Heart left ventricle (tissue), 16 donors: Measurements from ENCODE around the gene PAK2. TPM values are rescaled to one million over a fixed set of nuclear protein-coding genes. Genes with fewer than 3 reads are reported as not detected.

Experiments used
- ATAC-seq, 4 donors: fragments of 200-7000 bp; cut with Tn5 transposase; one replicate each; pipeline ENCODE4 v1.9.1; 2020 to 2022; ENCODE audit warnings: moderate library complexity in 4 of 4, mild to moderate bottlenecking in 3 of 4, moderate number of reproducible peaks in 1 of 4
- DNase-seq, 5 donors: peaks; one replicate each; pipeline ENCODE4 v3.0.0-alpha.2; 2020
- H3K27ac ChIP-seq, 12 donors: fragments of 200-600 bp; sonication (generic) in 4 of 12; one replicate each; pipeline versions ENCODE4 v1.5.0 to v1.8.0; 2016 to 2022; ENCODE audit warnings: mild to moderate bottlenecking in 2 of 12
- H3K27me3 ChIP-seq, 9 donors: fragments of 200-600 bp; sonication (generic) in 2 of 9; one replicate each; pipeline versions ENCODE4 v1.5.1 to v1.8.0; 2016 to 2022; ENCODE audit warnings: mild to moderate bottlenecking in 3 of 9
- H3K36me3 ChIP-seq, 9 donors: fragments of 200-600 bp; sonication (generic) in 2 of 9; one replicate each; pipeline versions ENCODE4 v1.5.0 to v1.8.0; 2018 to 2022; ENCODE audit warnings: mild to moderate bottlenecking in 2 of 9
- H3K4me1 ChIP-seq, 12 donors: fragments of 200-600 bp; sonication (generic) in 4 of 12; one replicate each; pipeline versions ENCODE4 v1.5.0 to v1.8.0; 2016 to 2022; ENCODE audit warnings: mild to moderate bottlenecking in 3 of 12
- H3K4me3 ChIP-seq, 12 donors: fragments of 200-600 bp; sonication (generic) in 4 of 12; one replicate each; pipeline versions ENCODE4 v1.5.0 to v1.8.0; 2017 to 2022; ENCODE audit warnings: mild to moderate bottlenecking in 9 of 12, moderate library complexity in 4 of 12
- H3K9me3 ChIP-seq, 12 donors: fragments of 200-600 bp; sonication (generic) in 4 of 12; one replicate each; pipeline versions ENCODE4 v1.5.0 to v1.8.0; 2016 to 2022; ENCODE audit warnings: mild to moderate bottlenecking in 1 of 12
- POLR2A ChIP-seq, 2 donors: fragments of 450-650 bp; IDR thresholded peaks; one replicate each; pipeline ENCODE4 v1.6.1; 2017; ENCODE audit warnings: antibody characterized with exemption in 2 of 2, mild to moderate bottlenecking in 2 of 2, moderate library complexity in 2 of 2
- WGBS, 4 donors: extraction: QIAGEN DNeasy Blood & Tissue Kit in 2 of 4; methylation state at CpG; one replicate each; pipeline versions ENCODE4 v1.1.5 to v1.1.7; 2013 to 2018; 5-methylcytosine and 5-hydroxymethylcytosine counted together
- intact Hi-C, 10 donors: fragments of 100-400 bp; cut with DNase I; formaldehyde crosslinking; loops; one replicate each; pipeline versions ENCODE4 v1.11.1 to v1.14.2; 2022
- polyA plus RNA-seq, 2 donors: library from polyadenylated mRNA; stranded (reverse); fragments of 200-250 nt; gene quantifications; one replicate each; pipeline ENCODE4 v1.2.3, GENCODE V29; 2013
- total RNA-seq, 9 donors: library from RNA; depleted of rRNA in 2 of 9; stranded (reverse); fragments of >200 nt in 2 of 9; fragmentation: NEBNext Ultra II Directional in 3 of 9; extraction: Animal tissue kit (Norgen Biotek cat#: 25700) in 3 of 9; gene quantifications; one replicate each; pipeline versions ENCODE4 v1.1.0 to v1.2.4, GENCODE V29; 2016 to 2023
- TF ChIP-seq, protein P1 (sequence below), 12 donors: fragments of 200-600 bp; sonication (generic) in 4 of 12; IDR thresholded peaks; one replicate each; pipeline versions ENCODE4 v1.5.0 to v1.8.0; 2018 to 2022; ENCODE audit warnings: antibody characterized with exemption in 12 of 12, mild to moderate bottlenecking in 5 of 12
- donor health status: ischemic (EF 13 %, LVEDD 7.1; RV severe dilation, severe dysfunction).
- donor health status: healthy with polysubstance abuse.
- donor health status: DM: no; HTN: yes; CAD: no.
- donor health status: DM: no; HTN: no; CAD: no.
- donor health status: ischemic (EF 25% LVEDD 6.9; RV normal size, moderate dysfunction).
- donor health status: ischemic (EF 25% LVEDD 5.7; RV mildly dilated, moderate dysfunction).
- donor health status: healthy.
- donor health status: DM: yes; HTN: yes; CAD: no.
- donor health status: ischemic (EF 35%, LVEDD 5.7; RV mildly dilated, moderate dysfunction).
- donor health status: nonischemic (EF 11% LVEDD 7.7; RV severe dilation, severe dysfunction).
- donor health status: DM: yes; HTN: yes; CAD: no.
- donor health status: PGD.
- donor health status: ischemic (EF 29% LVEDD 5.4; RV normal size, mild dysfunction).
- donor health status: nonischemic (EF 23%, LVEDD 6.1; RV moderate dilation, normal function).

The PAK2 gene
- total and polyA plus RNA-seq, 11 donors = 17.0 to 67.8 (median 48.3) TPM

DNA sequence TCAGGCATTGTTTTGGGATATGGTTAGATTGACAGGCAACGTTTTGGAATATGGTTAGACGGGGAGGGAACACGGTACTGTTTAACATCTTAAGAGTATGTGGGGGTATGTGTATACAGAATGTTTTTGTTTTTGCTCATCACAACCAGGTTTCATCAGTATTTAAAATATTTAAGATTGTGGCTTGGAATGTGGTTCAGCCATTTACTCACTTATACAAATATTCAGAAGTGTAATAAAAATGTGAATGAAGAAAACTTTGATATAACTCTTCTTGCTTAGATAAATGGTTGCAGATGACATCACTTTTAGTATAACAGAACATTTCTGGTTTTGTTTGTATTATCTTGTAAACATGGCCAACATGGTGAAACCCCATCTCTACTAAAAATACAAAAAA is 3.9 kb upstream of the PAK2 start:
- intact Hi-C loops = loop anchor here in 2 of 10 donors (2.0 to 10.0 kb wide), 2 partner anchors 23 to 209 kb away; partner anchors contain the start of genes CEP19 (in 1 of the 2), NCBP2 (in 1 of the 2) and PIGX (in 1 of the 2)
- no peak for ATAC-seq
- DNase-seq = no peak
- no peaks in the 10 kb centered on the region for H3K9me3 ChIP-seq
- WGBS, 4 donors = 87 to 97% (median 95%) methylated on average over 3 of the region's 3 CpGs
- TF ChIP-seq, protein P1, sequence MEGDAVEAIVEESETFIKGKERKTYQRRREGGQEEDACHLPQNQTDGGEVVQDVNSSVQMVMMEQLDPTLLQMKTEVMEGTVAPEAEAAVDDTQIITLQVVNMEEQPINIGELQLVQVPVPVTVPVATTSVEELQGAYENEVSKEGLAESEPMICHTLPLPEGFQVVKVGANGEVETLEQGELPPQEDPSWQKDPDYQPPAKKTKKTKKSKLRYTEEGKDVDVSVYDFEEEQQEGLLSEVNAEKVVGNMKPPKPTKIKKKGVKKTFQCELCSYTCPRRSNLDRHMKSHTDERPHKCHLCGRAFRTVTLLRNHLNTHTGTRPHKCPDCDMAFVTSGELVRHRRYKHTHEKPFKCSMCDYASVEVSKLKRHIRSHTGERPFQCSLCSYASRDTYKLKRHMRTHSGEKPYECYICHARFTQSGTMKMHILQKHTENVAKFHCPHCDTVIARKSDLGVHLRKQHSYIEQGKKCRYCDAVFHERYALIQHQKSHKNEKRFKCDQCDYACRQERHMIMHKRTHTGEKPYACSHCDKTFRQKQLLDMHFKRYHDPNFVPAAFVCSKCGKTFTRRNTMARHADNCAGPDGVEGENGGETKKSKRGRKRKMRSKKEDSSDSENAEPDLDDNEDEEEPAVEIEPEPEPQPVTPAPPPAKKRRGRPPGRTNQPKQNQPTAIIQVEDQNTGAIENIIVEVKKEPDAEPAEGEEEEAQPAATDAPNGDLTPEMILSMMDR (IDR thresholded peaks at IDR 0.05) = no peak
- no peak for TF ChIP-seq POLR2A (IDR thresholded peaks at IDR 0.05)
- no peak overlapping the region for H3K4me3 ChIP-seq
- peaks cover 0 to 7% (median 3%) of the 10 kb centered on the region in 12 donors for H3K4me1 ChIP-seq
- H3K36me3 ChIP-seq = peaks cover 0 to 34% (median 18%) of the 10 kb centered on the region in 9 donors
- H3K27ac ChIP-seq = no peak overlapping the region
- H3K27me3 ChIP-seq = no peaks in the 10 kb centered on the region

DNA sequence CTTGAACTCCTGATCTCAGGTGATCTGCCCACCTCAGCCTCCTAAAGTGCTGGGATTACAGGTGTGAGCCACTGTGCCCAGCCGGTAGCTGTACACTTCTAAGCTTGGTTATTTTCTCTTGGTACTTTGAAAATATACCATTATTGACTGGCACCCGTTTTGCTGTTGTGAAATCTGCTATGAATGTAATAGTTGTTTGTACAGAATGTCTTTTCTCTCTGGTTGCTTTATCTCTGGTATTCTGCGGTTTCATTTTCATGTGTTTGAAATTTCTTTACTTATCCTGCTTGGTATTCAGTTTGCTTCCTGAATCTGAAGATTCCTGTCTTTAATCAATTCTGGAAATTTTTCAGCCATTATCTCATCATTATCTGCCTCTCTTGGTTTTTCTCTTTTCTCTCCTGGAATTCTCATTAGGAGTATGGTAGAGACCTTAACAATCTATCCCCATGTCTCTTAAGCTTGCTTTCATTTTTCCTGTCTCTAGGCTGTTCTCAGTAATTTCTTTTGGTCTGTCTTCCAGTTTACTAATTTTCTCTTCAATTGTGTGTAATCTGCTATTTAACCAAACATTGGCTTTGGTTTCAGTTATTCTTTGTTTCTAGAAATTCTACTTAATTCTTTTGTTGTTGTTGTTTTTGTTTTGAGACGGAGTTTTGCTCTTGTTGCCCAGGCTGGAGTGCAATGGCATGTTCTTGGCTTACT is 2.8 kb upstream of the PAK2 start:
- Histone ChIP-seq H3K27ac (no peak overlapping the region), H3K4me3 (no peak overlapping the region), H3K9me3 (no peaks in the 10 kb centered on the region), H3K36me3 (peaks cover 0 to 25% (median 9%) of the 10 kb centered on the region in 9 donors), H3K27me3 (no peaks in the 10 kb centered on the region), H3K4me1 (peaks cover 0 to 15% (median 10%) of the 10 kb centered on the region in 12 donors)
- TF ChIP-seq, protein P1 (IDR thresholded peaks at IDR 0.05) = no peak
- TF ChIP-seq POLR2A (IDR thresholded peaks at IDR 0.05) = no peak
- WGBS, 4 donors = 97 to 98% (median 97%) methylated on average over 4 of the region's 4 CpGs
- DNase-seq = no peak
- ATAC-seq = no peak
- intact Hi-C loops = loop anchor here in 2 of 10 donors (2.0 to 10.0 kb wide), 2 partner anchors 24 to 208 kb away; partner anchors contain the start of genes CEP19 (in 1 of the 2), NCBP2 (in 1 of the 2) and PIGX (in 1 of the 2)

DNA sequence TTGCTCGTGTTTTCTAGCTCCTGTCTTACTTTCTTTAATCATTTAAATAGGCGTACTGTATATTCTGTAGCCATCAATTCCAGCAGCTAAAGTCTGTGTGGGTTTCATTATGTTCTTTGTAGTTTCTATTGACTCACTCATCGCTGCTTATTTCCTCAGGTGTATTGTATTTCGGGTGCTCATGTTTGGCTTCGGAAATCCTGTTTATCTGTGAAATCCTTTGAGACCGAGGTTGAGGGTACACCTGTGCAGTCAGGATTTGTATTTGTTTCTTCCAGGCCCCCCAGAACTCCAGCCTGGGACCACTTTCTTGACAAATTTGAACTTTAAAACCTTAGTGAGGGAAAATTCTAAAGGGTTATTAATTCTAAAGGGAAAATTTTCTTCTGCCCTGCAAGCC is 2.0 kb upstream of the PAK2 start:
- no peak overlapping the region for H3K4me3 ChIP-seq
- H3K27me3 ChIP-seq = no peaks in the 10 kb centered on the region
- intact Hi-C loops = loop anchor here in 3 of 10 donors (2.0 to 10.0 kb wide), 2 partner anchors 25 to 207 kb away; partner anchors contain the start of genes CEP19 (in 3 of the 3), PIGX (in 3 of the 3) and NCBP2 (in 1 of the 3)
- no peaks in the 10 kb centered on the region for H3K9me3 ChIP-seq
- H3K4me1 ChIP-seq = peaks cover 0 to 22% (median 15%) of the 10 kb centered on the region in 12 donors
- H3K27ac ChIP-seq = no peak overlapping the region
- TF ChIP-seq POLR2A (IDR thresholded peaks at IDR 0.05) = no peak
- TF ChIP-seq, protein P1 (IDR thresholded peaks at IDR 0.05) = no peak
- WGBS, 4 donors = 93 to 97% (median 94%) methylated on average over 6 of the region's 6 CpGs
- ATAC-seq = no peak
- peaks cover 0 to 21% (median 9%) of the 10 kb centered on the region in 9 donors for H3K36me3 ChIP-seq
- no peak for DNase-seq
